Upper lobe of right lung (tissue), 1 donor: ENCODE data around the gene TBC1D17. TPM values are rescaled to one million over a fixed set of nuclear protein-coding genes. Genes with fewer than 3 reads are reported as not detected.
"Not testable (repeated sequence)": the region's sequence is repeated elsewhere in the genome, so short reads cannot be mapped to it uniquely, and the experiment has no call there.

ENCODE experiments used
- ATAC-seq: fragments of 200-7000 bp; cut with Tn5 transposase; one replicate; pipeline ENCODE4 v1.9.1; 2020; ENCODE audit warnings: mild to moderate bottlenecking, moderate library complexity
- DNase-seq: peaks from one replicate; pipeline ENCODE4 v3.0.0-alpha.2; 2020
- H3K27ac ChIP-seq: fragments of 200-600 bp; one replicate; pipeline ENCODE4 v1.8.0; 2022
- H3K27me3 ChIP-seq: fragments of 200-600 bp; one replicate; pipeline ENCODE4 v1.8.0; 2022; ENCODE audit warnings: mild to moderate bottlenecking
- H3K36me3 ChIP-seq: fragments of 200-600 bp; one replicate; pipeline ENCODE4 v1.8.0; 2022
- H3K4me1 ChIP-seq: fragments of 200-600 bp; one replicate; pipeline ENCODE4 v1.8.0; 2022
- H3K4me3 ChIP-seq: fragments of 200-600 bp; one replicate; pipeline ENCODE4 v1.8.0; 2022; ENCODE audit warnings: mild to moderate bottlenecking
- H3K9me3 ChIP-seq: fragments of 200-600 bp; one replicate; pipeline ENCODE4 v1.8.0; 2022
- CTCF ChIP-seq: fragments of 200-600 bp; IDR thresholded peaks from one replicate; pipeline ENCODE4 v1.8.0; 2022; ENCODE audit warnings: antibody characterized with exemption
- intact Hi-C: fragments of 100-400 bp; cut with DNase I; formaldehyde crosslinking; loops from one replicate; pipeline ENCODE4 v1.11.0; 2022
- total RNA-seq: library from RNA; stranded (reverse); fragmentation: NEBNext Ultra II Directional; extraction: Animal tissue kit (Norgen Biotek cat#: 25700); gene quantifications from one replicate; pipeline ENCODE4 v1.2.1, GENCODE V29; 2021
- donor health status: DM: no; HTN: yes; CAD: no; lungs with severe emphysema.

Gene TBC1D17
- total RNA-seq, 1 donor from 2014 or later = 57.1 TPM

DNA sequence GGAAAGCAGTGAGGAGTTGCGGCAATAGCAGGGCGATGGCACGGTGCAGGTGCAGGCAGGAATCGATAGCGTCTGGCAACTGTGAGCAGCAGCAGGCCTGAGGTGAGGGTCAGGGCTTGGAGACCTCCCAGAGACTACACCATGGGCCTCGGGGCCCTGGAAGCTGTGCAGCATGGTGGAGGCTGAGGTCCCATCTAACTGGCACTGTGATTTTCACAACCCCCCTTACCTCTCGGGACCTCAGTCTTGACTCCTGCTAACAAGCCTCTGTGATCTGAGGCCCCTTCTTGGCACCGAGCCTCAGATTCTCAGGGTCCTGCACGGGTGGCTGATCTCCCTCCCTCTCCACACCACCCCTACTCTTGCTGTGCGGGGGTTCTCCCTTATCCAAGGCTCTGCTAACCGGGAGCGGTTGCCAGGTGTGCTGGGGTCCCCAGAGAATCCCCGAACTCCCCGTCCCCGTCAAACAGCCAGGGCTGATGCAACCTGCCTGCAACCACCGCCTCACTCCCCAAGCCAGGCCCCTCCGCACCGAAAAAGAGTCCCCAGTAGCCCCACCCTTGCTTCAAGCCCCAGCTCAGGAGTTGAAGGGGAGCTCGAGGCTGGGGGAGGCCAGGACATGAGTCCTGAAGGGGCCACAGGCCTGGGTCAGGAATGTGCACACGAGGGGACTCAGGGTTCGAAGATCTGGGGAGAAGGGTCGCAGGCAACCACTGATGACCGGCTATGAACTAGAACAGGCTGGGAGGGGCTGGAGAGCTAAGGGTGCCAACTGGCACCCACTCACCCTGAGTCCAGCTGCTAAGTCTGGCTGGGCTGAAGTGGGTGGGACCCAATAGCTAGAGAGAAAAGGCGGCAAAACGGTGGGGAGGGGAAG lies 46.7 kb downstream of the TBC1D17 start:
- DNase-seq (no peak), ATAC-seq (no peak)
- Histone ChIP-seq H3K36me3 (peaks cover 44% of the 10 kb centered on the region), H3K9me3 (no peaks in the 10 kb centered on the region), H3K27ac (no peak overlapping the region), H3K27me3 (no peaks in the 10 kb centered on the region), H3K4me1 (peaks cover 9% of the 10 kb centered on the region), H3K4me3 (no peak overlapping the region)
- no peak for TF ChIP-seq CTCF
- intact Hi-C loops = no loop called here

DNA sequence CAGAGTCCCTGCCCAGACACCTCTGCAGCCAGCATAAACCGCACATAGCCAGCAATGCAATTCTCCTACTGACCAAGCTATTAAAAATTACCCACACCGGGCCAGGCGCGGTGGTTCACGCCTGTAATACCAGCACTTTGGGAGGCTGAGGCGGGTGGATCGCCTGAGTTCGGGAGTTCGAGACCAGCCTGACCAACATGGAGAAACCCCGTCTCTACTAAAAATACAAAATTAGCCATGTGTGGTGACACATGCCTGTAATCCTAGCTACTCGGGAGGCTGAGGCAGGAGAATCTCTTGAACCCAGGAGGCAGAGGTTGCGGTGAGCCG lies 47.3 kb downstream of the TBC1D17 start:
- intact Hi-C loops = not testable (repeated sequence)

DNA sequence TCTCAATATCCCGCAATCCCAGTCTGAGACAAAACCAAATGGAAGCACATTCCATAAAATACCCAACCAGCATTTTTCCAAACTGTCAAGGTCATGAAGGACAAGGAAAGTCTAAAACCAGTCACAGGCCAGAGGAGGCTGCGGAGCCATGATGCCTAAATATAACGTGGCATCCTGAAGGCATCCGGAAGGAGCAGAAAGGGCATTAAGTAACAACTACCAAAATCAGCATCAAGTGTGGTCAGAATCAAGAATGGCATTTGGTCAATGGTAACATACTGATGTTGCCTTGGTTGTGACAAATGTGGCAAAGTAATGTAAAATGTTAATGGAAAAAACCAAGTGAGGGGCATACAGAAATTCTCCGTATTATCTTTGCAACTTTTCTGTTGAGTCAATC lies 48.0 kb downstream of the TBC1D17 start:
- TF ChIP-seq CTCF = no peak
- Histone ChIP-seq H3K27ac (no peak overlapping the region), H3K27me3 (no peaks in the 10 kb centered on the region), H3K4me3 (no peak overlapping the region), H3K4me1 (peaks cover 9% of the 10 kb centered on the region), H3K9me3 (no peaks in the 10 kb centered on the region), H3K36me3 (peaks cover 43% of the 10 kb centered on the region)
- DNase-seq (no peak), ATAC-seq (no peak)
- intact Hi-C loops = no loop called here

More for the DNA sequence above, 47.3 kb downstream of the TBC1D17 start:
- not testable (repeated sequence) for H3K27ac ChIP-seq, ATAC-seq, H3K27me3 ChIP-seq, DNase-seq, H3K9me3 ChIP-seq, H3K4me3 ChIP-seq, H3K4me1 ChIP-seq
- peaks cover 44% of the 10 kb centered on the region for H3K36me3 ChIP-seq

DNA sequence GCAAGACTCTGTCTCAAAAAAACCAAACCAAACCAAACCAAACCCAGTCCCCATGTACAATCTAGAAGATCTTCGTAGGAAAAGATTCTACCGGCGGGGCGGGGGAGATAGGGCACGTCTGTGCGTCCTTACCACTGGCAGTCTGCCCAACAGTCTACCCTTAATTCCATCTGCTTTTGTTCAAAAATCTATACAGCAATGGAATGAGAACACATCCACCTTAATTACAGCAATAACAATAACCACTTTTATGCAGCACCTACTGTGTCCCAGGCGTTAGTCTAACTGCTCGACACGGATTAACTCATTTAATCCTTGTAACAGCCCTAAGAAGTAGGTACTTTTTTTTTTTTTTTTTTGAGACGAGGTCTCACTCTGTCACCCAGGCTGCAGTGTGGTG lies 49.0 kb downstream of the TBC1D17 start:
- Histone ChIP-seq H3K4me1 (peaks cover 9% of the 10 kb centered on the region), H3K9me3 (no peaks in the 10 kb centered on the region), H3K27me3 (no peaks in the 10 kb centered on the region), H3K36me3 (peaks cover 39% of the 10 kb centered on the region), H3K27ac (no peak overlapping the region), H3K4me3 (no peak overlapping the region)
- no peak for DNase-seq
- no peak for ATAC-seq
- TF ChIP-seq CTCF = no peak
- intact Hi-C loops = no loop called here

GRCh38 chr19:49927526-49928264 lies 50.2 kb downstream of the TBC1D17 start:
- TF ChIP-seq CTCF = no peak
- H3K36me3 ChIP-seq = peaks cover 39% of the 10 kb centered on the region
- no peaks in the 10 kb centered on the region for H3K9me3 ChIP-seq
- peak overlapping the region; percentile 94 for H3K4me3 ChIP-seq
- ATAC-seq (no peak), DNase-seq (no peak)
- H3K4me1 ChIP-seq = peaks cover 9% of the 10 kb centered on the region
- no peaks in the 10 kb centered on the region for H3K27me3 ChIP-seq
- intact Hi-C loops = no loop called here
- peak overlapping the region; percentile 8 for H3K27ac ChIP-seq

DNA sequence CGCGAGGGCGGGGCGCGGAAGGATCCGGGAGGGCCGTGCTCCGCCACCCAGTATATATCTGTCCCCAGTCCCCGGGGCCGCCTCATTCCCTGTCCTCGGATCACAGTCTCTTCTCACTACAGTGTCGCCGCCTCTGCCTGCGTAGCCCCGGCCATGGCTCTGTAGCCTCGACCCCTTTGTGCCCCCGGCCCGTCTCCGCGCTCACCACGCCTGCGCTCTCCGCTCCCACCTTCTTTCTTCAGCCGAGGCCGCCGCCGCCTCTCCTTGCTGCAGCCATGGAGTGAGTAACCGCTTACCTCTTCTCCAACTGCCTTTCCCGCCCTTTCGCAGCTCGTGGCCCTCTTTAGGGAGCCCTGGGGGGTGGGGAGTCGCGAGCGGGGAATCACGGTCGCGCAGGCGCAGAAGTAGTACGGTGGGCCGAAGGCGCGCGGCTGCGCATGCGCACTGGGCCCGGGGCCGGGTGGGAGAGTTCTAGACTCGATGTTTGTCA lies 51.7 kb downstream of the TBC1D17 start, which contains the start of the genes ATF5 and NUP62:
Gene ATF5, plus strand, starts transcription at position 85 of the 490 bp plus-strand sequence. CDS start 1,646 bp downstream, outside the sequence.
Gene NUP62, minus strand, starts transcription at position 384 of the 490 bp plus-strand sequence. CDS start 19,697 bp downstream, outside the sequence.
- DNase-seq = peak; percentile 95
- intact Hi-C loops = no loop called here
- H3K36me3 ChIP-seq = peaks cover 27% of the 10 kb centered on the region

More for the DNA sequence above, 51.7 kb downstream of the TBC1D17 start, which contains the start of the genes ATF5 and NUP62:
- ATAC-seq = peak; percentile 73
- H3K4me3 ChIP-seq = peak within 1 kb of the TSS; percentile 94
- H3K27me3 ChIP-seq = no peaks in the 10 kb centered on the region
- no peaks in the 10 kb centered on the region for H3K9me3 ChIP-seq
- peak within 1 kb of the TSS; percentile 92 for H3K27ac ChIP-seq
- peaks cover 9% of the 10 kb centered on the region for H3K4me1 ChIP-seq
- no peak for TF ChIP-seq CTCF
